ENCODE measurements around the gene CDR2L.
A peak's percentile ranks its signal among the peaks of the same experiment; 100 is the strongest.

The CDR2L gene

GRCh38 chr17:75008373-75008772 lies 20.9 kb downstream of the CDR2L start:
- TF ChIP-seq ZNF384 (IDR thresholded peaks at IDR 0.05) = peak; percentile 91
- TF ChIP-seq HDGF (IDR thresholded peaks at IDR 0.05; ENCODE audit: borderline replicate concordance) = no peak
- POLR2A ChIA-PET = interaction anchor here (1.8 to 6.8 kb wide), 2 partner anchors 18 to 26 kb away, joined by 7 to 169 read pairs; partner anchors contain the start of gene CDR2L
- CTCF ChIA-PET = interaction anchor here (0.7 to 1.2 kb wide), 3 partner anchors 45 to 217 kb away, joined by 3 to 7 read pairs (median 4); no protein-coding TSS in a partner anchor
- no peak for DNase-seq (ENCODE audit: extremely low spot score)

- DNase-seq (ENCODE audit: extremely low spot score) = no peak
- ChIA-PET POLR2A (interaction anchor here (1.8 to 6.8 kb wide), 2 partner anchors 19 to 27 kb away, joined by 7 to 169 read pairs; partner anchors contain the start of gene CDR2L), CTCF (interaction anchor here (1.2 kb wide), 1 partner anchor 46 kb away, joined by 4 read pairs; no protein-coding TSS in a partner anchor)
Measured at GRCh38 chr17:75009139-75009724, 21.8 kb downstream of the CDR2L start.

GRCh38 chr17:75010683-75011400 lies 23.4 kb downstream of the CDR2L start:
- POLR2A ChIA-PET = interaction anchor here (0.6 to 6.8 kb wide), 22 partner anchors 8 to 769 kb away, joined by 3 to 169 read pairs (median 18); partner anchors contain the start of genes ARMC7, CDR2L, FDXR and HID1
- DNase-seq (ENCODE audit: extremely low spot score) = peak; percentile 39
- TF ChIP-seq ELF4 (IDR thresholded peaks at IDR 0.05) = no peak
- TF ChIP-seq BHLHE40 (IDR thresholded peaks at IDR 0.05; ENCODE audit: borderline replicate concordance) = no peak
- no peak for TF ChIP-seq NFRKB (IDR thresholded peaks at IDR 0.05)
- TF ChIP-seq L3MBTL2 (conservative IDR thresholded peaks at IDR 0.05) = no peak
- TF ChIP-seq LEF1 (IDR thresholded peaks at IDR 0.05; ENCODE audit: borderline replicate concordance) = no peak
- TF ChIP-seq SP1 (IDR thresholded peaks at IDR 0.05) = no peak
- TF ChIP-seq FOXK2 (IDR thresholded peaks at IDR 0.05) = no peak
- TF ChIP-seq PKNOX1 (IDR thresholded peaks at IDR 0.05) = no peak
- TF ChIP-seq FOXM1 (IDR thresholded peaks at IDR 0.05; ENCODE audit: borderline replicate concordance) = no peak
- TF ChIP-seq ZNF384 (IDR thresholded peaks at IDR 0.05) = no peak
- TF ChIP-seq HDGF (IDR thresholded peaks at IDR 0.05; ENCODE audit: borderline replicate concordance) = no peak
- no peak for TF ChIP-seq ARNT (IDR thresholded peaks at IDR 0.05)
- TF ChIP-seq SUZ12 (IDR thresholded peaks at IDR 0.05) = no peak
- CTCF ChIA-PET = interaction anchor here (0.6 to 4.3 kb wide), 8 partner anchors 12 to 191 kb away, joined by 3 to 60 read pairs (median 4); partner anchors contain the start of gene NT5C

More at GRCh38 chr17:75009139-75009724, 21.8 kb downstream of the CDR2L start:
- TF ChIP-seq ZNF384 (IDR thresholded peaks at IDR 0.05) = no peak
- TF ChIP-seq CTBP1 (IDR thresholded peaks at IDR 0.05; ENCODE audit: borderline replicate concordance) = no peak
- no peak for TF ChIP-seq NFRKB (IDR thresholded peaks at IDR 0.05)
- no peak for TF ChIP-seq L3MBTL2 (conservative IDR thresholded peaks at IDR 0.05)
- TF ChIP-seq FOXM1 (IDR thresholded peaks at IDR 0.05; ENCODE audit: borderline replicate concordance) = no peak

GRCh38 chr17:75011401-75012095 lies 24.1 kb downstream of the CDR2L start:
- POLR2A ChIA-PET = interaction anchor here (0.6 to 6.8 kb wide), 39 partner anchors 9 to 768 kb away, joined by 3 to 169 read pairs (median 6); partner anchors contain the start of genes ARMC7, ATP5PD, CDR2L and FDXR
- CTCF ChIA-PET = interaction anchor here (0.6 to 4.3 kb wide), 10 partner anchors 12 to 1142 kb away, joined by 3 to 60 read pairs (median 3); partner anchors contain the start of gene NT5C
- DNase-seq (ENCODE audit: extremely low spot score) = peak; percentile 52
- TF ChIP-seq NFRKB (IDR thresholded peaks at IDR 0.05) (no peak), HDGF (IDR thresholded peaks at IDR 0.05; ENCODE audit: borderline replicate concordance) (no peak), FOXM1 (IDR thresholded peaks at IDR 0.05; ENCODE audit: borderline replicate concordance) (no peak), SUZ12 (IDR thresholded peaks at IDR 0.05) (no peak), ARNT (IDR thresholded peaks at IDR 0.05) (no peak), BHLHE40 (IDR thresholded peaks at IDR 0.05; ENCODE audit: borderline replicate concordance) (no peak), L3MBTL2 (conservative IDR thresholded peaks at IDR 0.05) (no peak), SP1 (IDR thresholded peaks at IDR 0.05) (no peak), LEF1 (IDR thresholded peaks at IDR 0.05; ENCODE audit: borderline replicate concordance) (no peak), PKNOX1 (IDR thresholded peaks at IDR 0.05) (no peak), FOXK2 (IDR thresholded peaks at IDR 0.05) (no peak), ELF4 (IDR thresholded peaks at IDR 0.05) (no peak)

- CTCF ChIA-PET = interaction anchor here (0.8 to 4.3 kb wide), 8 partner anchors 12 to 119 kb away, joined by 3 to 60 read pairs (median 4); partner anchors contain the start of genes CDR2L and NT5C
- no peak for DNase-seq (ENCODE audit: extremely low spot score)
- no peak for TF ChIP-seq TARDBP (IDR thresholded peaks at IDR 0.05)
- no peak for TF ChIP-seq LEF1 (IDR thresholded peaks at IDR 0.05; ENCODE audit: borderline replicate concordance)
- TF ChIP-seq SUZ12 (IDR thresholded peaks at IDR 0.05) = no peak
- TF ChIP-seq L3MBTL2 (conservative IDR thresholded peaks at IDR 0.05) = peak; percentile 59
- TF ChIP-seq FOXM1 (IDR thresholded peaks at IDR 0.05; ENCODE audit: borderline replicate concordance) = no peak
- TF ChIP-seq NFRKB (IDR thresholded peaks at IDR 0.05) = no peak
- POLR2A ChIA-PET = interaction anchor here (0.7 to 6.8 kb wide), 37 partner anchors 8 to 258 kb away, joined by 3 to 169 read pairs (median 8); partner anchors contain the start of genes ATP5PD, CDR2L, FDXR and HID1
Measured at GRCh38 chr17:75012096-75012345, 24.6 kb downstream of the CDR2L start.

GRCh38 chr17:75012346-75013091 lies 25.1 kb downstream of the CDR2L start, which contains the start of gene MRPL58:
Gene MRPL58, plus strand, starts transcription at chr17:75012670. Its CDS starts 17 bp downstream, at chr17:75012687.
- POLR2A ChIA-PET = interaction anchor here (0.6 to 6.8 kb wide), 52 partner anchors 7 to 393 kb away, joined by 3 to 169 read pairs (median 6); partner anchors contain the start of genes ATP5PD, CDR2L, FDXR and GRB2
- peak; percentile 90 for DNase-seq (ENCODE audit: extremely low spot score)
- CTCF ChIA-PET = interaction anchor here (0.8 to 4.3 kb wide), 8 partner anchors 11 to 228 kb away, joined by 3 to 60 read pairs (median 4); partner anchors contain the start of gene CDR2L
- TF ChIP-seq HDGF (IDR thresholded peaks at IDR 0.05; ENCODE audit: borderline replicate concordance) (no peak), L3MBTL2 (conservative IDR thresholded peaks at IDR 0.05) (peak; percentile 47; the same call in 1 of the 2 replicates), CTBP1 (IDR thresholded peaks at IDR 0.05; ENCODE audit: borderline replicate concordance) (peak; percentile 67; the same call in 1 of the 2 replicates), NFRKB (IDR thresholded peaks at IDR 0.05) (no peak), ELF4 (IDR thresholded peaks at IDR 0.05) (peak; percentile 57), LEF1 (IDR thresholded peaks at IDR 0.05; ENCODE audit: borderline replicate concordance) (no peak)
